WTC11 (cell line): ENCODE data around the gene RAB10. TPM values are rescaled to one million over a fixed set of nuclear protein-coding genes. Genes with fewer than 3 reads are reported as not detected.

Experiments
- ATAC-seq: fragments of 200-7000 bp; cut with Tn5 transposase; 2 replicates; pipeline ENCODE4 v1.10.0; 2021; ENCODE audit warnings: mild to moderate bottlenecking, moderate library complexity
- CTCF ChIA-PET: fragments of 300-600 bp; sonication (Branson Sonifier 250); formaldehyde crosslinking; loops from one replicate; lab custom pipeline; 2021; ENCODE audit warnings: antibody characterized with exemption; lab: Charles Lee
- POLR2A ChIA-PET: fragments of 350-600 bp; sonication (Branson Sonifier 250); formaldehyde crosslinking; loops from one replicate; lab custom pipeline; 2021; ENCODE audit warnings: antibody characterized with exemption; lab: Charles Lee
- DNase-seq: peaks from one replicate; pipeline ENCODE4 v3.0.0; 2021; ENCODE audit warnings: low spot score
- H3K27ac Mint-ChIP-seq: 2 replicates; pipeline ENCODE4 v1.8.0; 2021; ENCODE audit warnings: mixed read lengths
- H3K27me3 Mint-ChIP-seq: 2 replicates; pipeline ENCODE4 v1.8.0; 2021; ENCODE audit warnings: low read depth, mild to moderate bottlenecking, moderate library complexity, mixed read lengths
- H3K36me3 Mint-ChIP-seq: 2 replicates; pipeline ENCODE4 v1.8.0; 2021; ENCODE audit warnings: mixed read lengths
- H3K4me1 Mint-ChIP-seq: 2 replicates; pipeline ENCODE4 v1.8.0; 2022; ENCODE audit warnings: mixed read lengths
- H3K4me3 Mint-ChIP-seq: 2 replicates; pipeline ENCODE4 v1.8.0; 2021; ENCODE audit warnings: mild to moderate bottlenecking, moderate library complexity, mixed read lengths
- H3K9me3 Mint-ChIP-seq: 2 replicates; pipeline ENCODE4 v1.8.0; 2021; ENCODE audit warnings: mixed read lengths
- RELA ChIP-seq: sonication (generic); formaldehyde crosslinking; IDR thresholded peaks from 2 replicates; pipeline ENCODE4 v1.8.1; 2022; ENCODE audit warnings: missing genetic modification reagents, mild to moderate bottlenecking, borderline replicate concordance
- TP53 ChIP-seq: sonication (generic); formaldehyde crosslinking; IDR thresholded peaks from 2 replicates; pipeline ENCODE4 v1.8.1; 2023; ENCODE audit warnings: mild to moderate bottlenecking, missing genetic modification reagents
- ZNF121 ChIP-seq: sonication (generic); formaldehyde crosslinking; IDR thresholded peaks from 2 replicates; pipeline ENCODE4 v1.8.0; 2023; ENCODE audit warnings: missing genetic modification reagents
- ZNF423 ChIP-seq: fragments of 250-450 bp; sonication (Bioruptor Pico); IDR thresholded peaks from 2 replicates; pipeline ENCODE4 v2.1.2; 2022; ENCODE audit warnings: mild to moderate bottlenecking, moderate library complexity
- ZNF671 ChIP-seq: fragments of 250-450 bp; sonication (Bioruptor Pico); IDR thresholded peaks from 2 replicates; pipeline ENCODE4 v1.8.0; 2021; ENCODE audit warnings: mild to moderate bottlenecking
- total RNA-seq: library from RNA; stranded (reverse); gene quantifications from 3 replicates; pipeline ENCODE4 v1.2.3, GENCODE V29; 2021
- TF ChIP-seq, protein P1 (sequence below): fragments of 250-450 bp; sonication (Bioruptor Pico); IDR thresholded peaks from 2 replicates; pipeline ENCODE4 v1.9.0; 2021; ENCODE audit warnings: mild to moderate bottlenecking
- TF ChIP-seq, protein P2 (sequence below): sonication (generic); formaldehyde crosslinking; IDR thresholded peaks from 2 replicates; pipeline ENCODE4 v1.8.1; 2022; ENCODE audit warnings: mild to moderate bottlenecking, missing genetic modification reagents, moderate library complexity, borderline replicate concordance
- TF ChIP-seq, protein P3 (sequence below): sonication (generic); formaldehyde crosslinking; IDR thresholded peaks from 2 replicates; pipeline ENCODE4 v1.8.0; 2023; ENCODE audit warnings: missing genetic modification reagents
- TF ChIP-seq, protein P4 (sequence below): sonication (generic); formaldehyde crosslinking; IDR thresholded peaks from 2 replicates; pipeline ENCODE4 v1.8.0; 2022; ENCODE audit warnings: missing genetic modification reagents
- TF ChIP-seq, protein P5 (sequence below): sonication (generic); formaldehyde crosslinking; IDR thresholded peaks from 2 replicates; pipeline ENCODE4 v1.8.1; 2022; ENCODE audit warnings: missing genetic modification reagents, borderline replicate concordance
- TF ChIP-seq, protein P6 (sequence below): sonication (generic); formaldehyde crosslinking; conservative IDR thresholded peaks from 2 replicates; pipeline ENCODE4 v1.8.1; 2023; ENCODE audit warnings: mild to moderate bottlenecking, low read depth, missing genetic modification reagents, moderate library complexity
- TF ChIP-seq, protein P7 (sequence below): sonication (generic); formaldehyde crosslinking; IDR thresholded peaks from 2 replicates; pipeline ENCODE4 v1.8.1; 2022; ENCODE audit warnings: low read depth, missing genetic modification reagents, borderline replicate concordance

Gene RAB10
- total RNA-seq, 1 experiment from 2014 or later = 127 TPM

DNA sequence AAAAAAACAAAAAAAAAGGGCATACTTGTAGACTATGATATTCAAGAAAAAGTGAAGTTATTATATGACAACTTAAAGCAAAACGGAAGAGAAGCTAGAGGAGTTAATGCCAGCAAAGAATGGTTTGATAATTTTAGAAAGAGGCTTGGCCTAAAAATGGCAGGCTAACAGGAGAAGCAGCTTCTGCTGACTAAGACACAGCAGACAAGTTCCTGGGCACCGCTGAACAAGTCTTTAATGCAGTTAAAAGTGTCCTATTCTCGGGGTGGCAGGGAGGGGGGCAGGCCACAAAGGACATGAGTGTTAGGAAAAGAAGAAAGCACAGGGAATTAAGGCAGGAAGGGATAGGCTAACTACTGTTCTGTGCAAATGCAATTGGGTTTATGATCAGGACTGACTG, 88.7 kb downstream of the RAB10 start (continued):
- TF ChIP-seq, protein P1, sequence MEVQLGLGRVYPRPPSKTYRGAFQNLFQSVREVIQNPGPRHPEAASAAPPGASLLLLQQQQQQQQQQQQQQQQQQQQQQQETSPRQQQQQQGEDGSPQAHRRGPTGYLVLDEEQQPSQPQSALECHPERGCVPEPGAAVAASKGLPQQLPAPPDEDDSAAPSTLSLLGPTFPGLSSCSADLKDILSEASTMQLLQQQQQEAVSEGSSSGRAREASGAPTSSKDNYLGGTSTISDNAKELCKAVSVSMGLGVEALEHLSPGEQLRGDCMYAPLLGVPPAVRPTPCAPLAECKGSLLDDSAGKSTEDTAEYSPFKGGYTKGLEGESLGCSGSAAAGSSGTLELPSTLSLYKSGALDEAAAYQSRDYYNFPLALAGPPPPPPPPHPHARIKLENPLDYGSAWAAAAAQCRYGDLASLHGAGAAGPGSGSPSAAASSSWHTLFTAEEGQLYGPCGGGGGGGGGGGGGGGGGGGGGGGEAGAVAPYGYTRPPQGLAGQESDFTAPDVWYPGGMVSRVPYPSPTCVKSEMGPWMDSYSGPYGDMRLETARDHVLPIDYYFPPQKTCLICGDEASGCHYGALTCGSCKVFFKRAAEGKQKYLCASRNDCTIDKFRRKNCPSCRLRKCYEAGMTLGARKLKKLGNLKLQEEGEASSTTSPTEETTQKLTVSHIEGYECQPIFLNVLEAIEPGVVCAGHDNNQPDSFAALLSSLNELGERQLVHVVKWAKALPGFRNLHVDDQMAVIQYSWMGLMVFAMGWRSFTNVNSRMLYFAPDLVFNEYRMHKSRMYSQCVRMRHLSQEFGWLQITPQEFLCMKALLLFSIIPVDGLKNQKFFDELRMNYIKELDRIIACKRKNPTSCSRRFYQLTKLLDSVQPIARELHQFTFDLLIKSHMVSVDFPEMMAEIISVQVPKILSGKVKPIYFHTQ = no peak
- TF ChIP-seq, protein P2, sequence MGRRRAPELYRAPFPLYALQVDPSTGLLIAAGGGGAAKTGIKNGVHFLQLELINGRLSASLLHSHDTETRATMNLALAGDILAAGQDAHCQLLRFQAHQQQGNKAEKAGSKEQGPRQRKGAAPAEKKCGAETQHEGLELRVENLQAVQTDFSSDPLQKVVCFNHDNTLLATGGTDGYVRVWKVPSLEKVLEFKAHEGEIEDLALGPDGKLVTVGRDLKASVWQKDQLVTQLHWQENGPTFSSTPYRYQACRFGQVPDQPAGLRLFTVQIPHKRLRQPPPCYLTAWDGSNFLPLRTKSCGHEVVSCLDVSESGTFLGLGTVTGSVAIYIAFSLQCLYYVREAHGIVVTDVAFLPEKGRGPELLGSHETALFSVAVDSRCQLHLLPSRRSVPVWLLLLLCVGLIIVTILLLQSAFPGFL = no peak
- TF ChIP-seq, all 79 proteins: peak for 0

DNA sequence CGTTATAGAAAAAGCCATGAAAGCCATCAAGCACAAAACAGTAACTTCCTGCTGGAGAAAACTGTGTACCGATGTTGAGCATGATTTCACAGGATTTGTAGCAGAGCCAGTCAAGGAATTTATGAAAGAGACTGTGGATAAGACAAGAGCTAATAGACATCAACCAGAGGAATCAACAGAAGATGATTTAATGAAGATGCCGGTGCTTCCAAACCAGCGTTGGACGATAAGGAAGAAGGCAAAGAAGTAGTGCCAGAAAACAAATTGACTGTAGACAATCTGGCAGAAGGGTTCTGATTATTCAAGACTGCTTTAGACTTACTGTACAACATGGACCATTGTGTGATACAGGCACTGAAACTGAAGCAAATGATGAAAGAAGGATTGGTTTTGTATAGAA, 89.5 kb downstream of the RAB10 start:
- TF ChIP-seq RELA (CRISPR knock-in tag) (no peak), ZNF423 (CRISPR knock-in tag) (no peak)
- TF ChIP-seq, protein P3, sequence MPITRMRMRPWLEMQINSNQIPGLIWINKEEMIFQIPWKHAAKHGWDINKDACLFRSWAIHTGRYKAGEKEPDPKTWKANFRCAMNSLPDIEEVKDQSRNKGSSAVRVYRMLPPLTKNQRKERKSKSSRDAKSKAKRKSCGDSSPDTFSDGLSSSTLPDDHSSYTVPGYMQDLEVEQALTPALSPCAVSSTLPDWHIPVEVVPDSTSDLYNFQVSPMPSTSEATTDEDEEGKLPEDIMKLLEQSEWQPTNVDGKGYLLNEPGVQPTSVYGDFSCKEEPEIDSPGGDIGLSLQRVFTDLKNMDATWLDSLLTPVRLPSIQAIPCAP (CRISPR knock-in tag) = no peak
- TF ChIP-seq, protein P4, sequence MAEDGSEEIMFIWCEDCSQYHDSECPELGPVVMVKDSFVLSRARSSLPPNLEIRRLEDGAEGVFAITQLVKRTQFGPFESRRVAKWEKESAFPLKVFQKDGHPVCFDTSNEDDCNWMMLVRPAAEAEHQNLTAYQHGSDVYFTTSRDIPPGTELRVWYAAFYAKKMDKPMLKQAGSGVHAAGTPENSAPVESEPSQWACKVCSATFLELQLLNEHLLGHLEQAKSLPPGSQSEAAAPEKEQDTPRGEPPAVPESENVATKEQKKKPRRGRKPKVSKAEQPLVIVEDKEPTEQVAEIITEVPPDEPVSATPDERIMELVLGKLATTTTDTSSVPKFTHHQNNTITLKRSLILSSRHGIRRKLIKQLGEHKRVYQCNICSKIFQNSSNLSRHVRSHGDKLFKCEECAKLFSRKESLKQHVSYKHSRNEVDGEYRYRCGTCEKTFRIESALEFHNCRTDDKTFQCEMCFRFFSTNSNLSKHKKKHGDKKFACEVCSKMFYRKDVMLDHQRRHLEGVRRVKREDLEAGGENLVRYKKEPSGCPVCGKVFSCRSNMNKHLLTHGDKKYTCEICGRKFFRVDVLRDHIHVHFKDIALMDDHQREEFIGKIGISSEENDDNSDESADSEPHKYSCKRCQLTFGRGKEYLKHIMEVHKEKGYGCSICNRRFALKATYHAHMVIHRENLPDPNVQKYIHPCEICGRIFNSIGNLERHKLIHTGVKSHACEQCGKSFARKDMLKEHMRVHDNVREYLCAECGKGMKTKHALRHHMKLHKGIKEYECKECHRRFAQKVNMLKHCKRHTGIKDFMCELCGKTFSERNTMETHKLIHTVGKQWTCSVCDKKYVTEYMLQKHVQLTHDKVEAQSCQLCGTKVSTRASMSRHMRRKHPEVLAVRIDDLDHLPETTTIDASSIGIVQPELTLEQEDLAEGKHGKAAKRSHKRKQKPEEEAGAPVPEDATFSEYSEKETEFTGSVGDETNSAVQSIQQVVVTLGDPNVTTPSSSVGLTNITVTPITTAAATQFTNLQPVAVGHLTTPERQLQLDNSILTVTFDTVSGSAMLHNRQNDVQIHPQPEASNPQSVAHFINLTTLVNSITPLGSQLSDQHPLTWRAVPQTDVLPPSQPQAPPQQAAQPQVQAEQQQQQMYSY (CRISPR knock-in tag) = no peak
- TF ChIP-seq, protein P5, sequence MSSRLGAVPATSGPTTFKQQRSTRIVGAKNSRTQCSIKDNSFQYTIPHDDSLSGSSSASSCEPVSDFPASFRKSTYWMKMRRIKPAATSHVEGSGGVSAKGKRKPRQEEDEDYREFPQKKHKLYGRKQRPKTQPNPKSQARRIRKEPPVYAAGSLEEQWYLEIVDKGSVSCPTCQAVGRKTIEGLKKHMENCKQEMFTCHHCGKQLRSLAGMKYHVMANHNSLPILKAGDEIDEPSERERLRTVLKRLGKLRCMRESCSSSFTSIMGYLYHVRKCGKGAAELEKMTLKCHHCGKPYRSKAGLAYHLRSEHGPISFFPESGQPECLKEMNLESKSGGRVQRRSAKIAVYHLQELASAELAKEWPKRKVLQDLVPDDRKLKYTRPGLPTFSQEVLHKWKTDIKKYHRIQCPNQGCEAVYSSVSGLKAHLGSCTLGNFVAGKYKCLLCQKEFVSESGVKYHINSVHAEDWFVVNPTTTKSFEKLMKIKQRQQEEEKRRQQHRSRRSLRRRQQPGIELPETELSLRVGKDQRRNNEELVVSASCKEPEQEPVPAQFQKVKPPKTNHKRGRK (CRISPR knock-in tag) = no peak
- TF ChIP-seq, all 79 proteins: peak for 0
- Mint-ChIP-seq H3K9me3 (0 out of 2 replicates have a peak, but pooled peaks cover 3% of the 10 kb centered on the region), H3K27ac (0 out of 2 replicates have a peak overlapping the region, but pooled peaks have one; percentile 19), H3K4me1 (peaks cover 27% of the 10 kb centered on the region), H3K36me3 (peaks cover 14% of the 10 kb centered on the region), H3K4me3 (no peak overlapping the region), H3K27me3 (no peaks in the 10 kb centered on the region)
- DNase-seq (no peak), ATAC-seq (no peak)
- ChIA-PET CTCF (no interaction called here), POLR2A (no interaction called here)

DNA sequence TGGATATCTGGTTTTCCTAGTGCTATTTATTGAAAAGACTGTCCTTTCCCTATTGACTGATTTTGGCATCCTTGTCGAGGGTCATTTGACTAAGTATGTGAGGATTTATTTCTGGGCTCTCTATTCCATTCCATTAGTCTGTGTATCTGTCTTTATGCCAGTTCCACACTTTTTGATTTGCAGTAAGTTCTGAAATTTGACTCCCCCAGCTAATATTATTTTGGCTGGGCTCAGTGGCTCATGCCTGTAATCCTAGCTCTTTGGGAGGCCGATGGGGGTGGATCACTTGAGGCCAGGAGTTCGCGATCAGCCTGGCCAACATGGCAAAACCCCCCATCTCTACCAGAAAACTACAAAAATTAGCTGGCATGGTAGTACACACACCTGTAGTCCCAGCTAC, 92.2 kb downstream of the RAB10 start:
- Mint-ChIP-seq H3K36me3 (peaks cover 27% of the 10 kb centered on the region), H3K4me1 (peaks cover 27% of the 10 kb centered on the region), H3K9me3 (0 out of 2 replicates have a peak, but pooled peaks cover 3% of the 10 kb centered on the region), H3K4me3 (no peak overlapping the region), H3K27ac (no peak overlapping the region; the same call in 1 of the 2 replicates), H3K27me3 (no peaks in the 10 kb centered on the region)
- no peak for DNase-seq
- POLR2A ChIA-PET = no interaction called here
- ATAC-seq = no peak
- CTCF ChIA-PET = interaction anchor here (1.1 kb wide), 1 partner anchor 38 kb away, joined by 5 read pairs; no protein-coding TSS in a partner anchor
- TF ChIP-seq ZNF671 (CRISPR knock-in tag) (no peak), ZNF121 (CRISPR knock-in tag) (no peak), TP53 (CRISPR knock-in tag) (no peak)
- TF ChIP-seq, protein P6, sequence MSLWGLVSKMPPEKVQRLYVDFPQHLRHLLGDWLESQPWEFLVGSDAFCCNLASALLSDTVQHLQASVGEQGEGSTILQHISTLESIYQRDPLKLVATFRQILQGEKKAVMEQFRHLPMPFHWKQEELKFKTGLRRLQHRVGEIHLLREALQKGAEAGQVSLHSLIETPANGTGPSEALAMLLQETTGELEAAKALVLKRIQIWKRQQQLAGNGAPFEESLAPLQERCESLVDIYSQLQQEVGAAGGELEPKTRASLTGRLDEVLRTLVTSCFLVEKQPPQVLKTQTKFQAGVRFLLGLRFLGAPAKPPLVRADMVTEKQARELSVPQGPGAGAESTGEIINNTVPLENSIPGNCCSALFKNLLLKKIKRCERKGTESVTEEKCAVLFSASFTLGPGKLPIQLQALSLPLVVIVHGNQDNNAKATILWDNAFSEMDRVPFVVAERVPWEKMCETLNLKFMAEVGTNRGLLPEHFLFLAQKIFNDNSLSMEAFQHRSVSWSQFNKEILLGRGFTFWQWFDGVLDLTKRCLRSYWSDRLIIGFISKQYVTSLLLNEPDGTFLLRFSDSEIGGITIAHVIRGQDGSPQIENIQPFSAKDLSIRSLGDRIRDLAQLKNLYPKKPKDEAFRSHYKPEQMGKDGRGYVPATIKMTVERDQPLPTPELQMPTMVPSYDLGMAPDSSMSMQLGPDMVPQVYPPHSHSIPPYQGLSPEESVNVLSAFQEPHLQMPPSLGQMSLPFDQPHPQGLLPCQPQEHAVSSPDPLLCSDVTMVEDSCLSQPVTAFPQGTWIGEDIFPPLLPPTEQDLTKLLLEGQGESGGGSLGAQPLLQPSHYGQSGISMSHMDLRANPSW = no peak
- TF ChIP-seq, protein P7, sequence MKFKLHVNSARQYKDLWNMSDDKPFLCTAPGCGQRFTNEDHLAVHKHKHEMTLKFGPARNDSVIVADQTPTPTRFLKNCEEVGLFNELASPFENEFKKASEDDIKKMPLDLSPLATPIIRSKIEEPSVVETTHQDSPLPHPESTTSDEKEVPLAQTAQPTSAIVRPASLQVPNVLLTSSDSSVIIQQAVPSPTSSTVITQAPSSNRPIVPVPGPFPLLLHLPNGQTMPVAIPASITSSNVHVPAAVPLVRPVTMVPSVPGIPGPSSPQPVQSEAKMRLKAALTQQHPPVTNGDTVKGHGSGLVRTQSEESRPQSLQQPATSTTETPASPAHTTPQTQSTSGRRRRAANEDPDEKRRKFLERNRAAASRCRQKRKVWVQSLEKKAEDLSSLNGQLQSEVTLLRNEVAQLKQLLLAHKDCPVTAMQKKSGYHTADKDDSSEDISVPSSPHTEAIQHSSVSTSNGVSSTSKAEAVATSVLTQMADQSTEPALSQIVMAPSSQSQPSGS (CRISPR knock-in tag) = no peak
- TF ChIP-seq, protein P5 (CRISPR knock-in tag) = no peak
